GM23248 (cell line): Measurements from ENCODE around the gene ITGAL.

Source experiments
- EZH2 ChIP-seq: fragments of 200-600 bp; sonication (generic); IDR thresholded peaks from 2 replicates; pipeline ENCODE4 v1.6.1; 2018; ENCODE audit warnings: antibody characterized with exemption, mild to moderate bottlenecking; ENCODE audit not compliant: insufficient read depth, poor library complexity, severe bottlenecking
- EZH2phosphoT487 ChIP-seq: fragments of 200-600 bp; sonication (generic); IDR thresholded peaks from 2 replicates; pipeline ENCODE4 v1.6.1; 2018; ENCODE audit warnings: antibody characterized with exemption, moderate library complexity, mild to moderate bottlenecking, low read depth; ENCODE audit not compliant: insufficient read depth

GRCh38 chr16:30511509-30511908, 39.0 kb downstream of the ITGAL start:
- TF ChIP-seq EZH2phosphoT487 (no peak), EZH2 (no peak)
